RWPE1 (cell line): Measurements from ENCODE around the gene MUC21.
"Not testable (repeated sequence)": the region's sequence is repeated elsewhere in the genome, so short reads cannot be mapped to it uniquely, and the experiment has no call there.

Source experiments
- CTCF ChIA-PET: fragments of 350-600 bp; sonication (Branson Sonifier 250); formaldehyde crosslinking; extraction: SDS; loops from one replicate; lab custom pipeline; 2021; lab: Yijun Ruan, JAX
- POLR2A ChIA-PET: fragments of 400-600 bp; formaldehyde crosslinking; extraction: SDS; loops from one replicate; lab custom pipeline; 2020; ENCODE audit warnings: antibody characterized with exemption; ENCODE audit not compliant: low non-redundant PET; lab: Yijun Ruan, JAX
- DNase-seq: peaks from one replicate; pipeline ENCODE4 v3.0.0; 2012; ENCODE audit warnings: low spot score
- H3K27ac ChIP-seq: fragments of 450-650 bp; 2 replicates; pipeline ENCODE4 v1.5.1; 2017
- TF ChIP-seq, protein P1 (sequence below): fragments of 450-650 bp; conservative IDR thresholded peaks from 2 replicates; pipeline ENCODE4 v1.5.1; 2017; ENCODE audit warnings: low read depth, mild to moderate bottlenecking

MUC21 gene

DNA sequence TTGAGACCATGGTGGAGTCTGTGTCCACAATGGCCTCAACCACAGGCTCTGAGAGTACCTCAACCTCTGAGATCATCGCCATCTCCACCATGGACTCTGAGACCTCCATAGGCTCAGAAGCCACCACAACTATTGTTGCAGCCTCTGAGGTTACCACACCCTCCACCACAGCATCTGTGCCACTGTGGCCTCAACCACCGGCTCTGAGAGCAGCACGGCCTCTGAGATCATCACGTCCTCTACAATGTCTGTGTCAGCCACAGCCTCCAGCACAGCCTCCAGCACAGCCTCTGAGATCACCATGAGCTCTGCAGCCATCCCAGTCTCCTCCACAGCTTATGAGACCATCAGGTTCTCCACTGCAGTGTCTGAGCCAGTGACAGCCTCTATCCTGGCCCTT lies 19.4 kb upstream of the MUC21 start:
- TF ChIP-seq, protein P1, sequence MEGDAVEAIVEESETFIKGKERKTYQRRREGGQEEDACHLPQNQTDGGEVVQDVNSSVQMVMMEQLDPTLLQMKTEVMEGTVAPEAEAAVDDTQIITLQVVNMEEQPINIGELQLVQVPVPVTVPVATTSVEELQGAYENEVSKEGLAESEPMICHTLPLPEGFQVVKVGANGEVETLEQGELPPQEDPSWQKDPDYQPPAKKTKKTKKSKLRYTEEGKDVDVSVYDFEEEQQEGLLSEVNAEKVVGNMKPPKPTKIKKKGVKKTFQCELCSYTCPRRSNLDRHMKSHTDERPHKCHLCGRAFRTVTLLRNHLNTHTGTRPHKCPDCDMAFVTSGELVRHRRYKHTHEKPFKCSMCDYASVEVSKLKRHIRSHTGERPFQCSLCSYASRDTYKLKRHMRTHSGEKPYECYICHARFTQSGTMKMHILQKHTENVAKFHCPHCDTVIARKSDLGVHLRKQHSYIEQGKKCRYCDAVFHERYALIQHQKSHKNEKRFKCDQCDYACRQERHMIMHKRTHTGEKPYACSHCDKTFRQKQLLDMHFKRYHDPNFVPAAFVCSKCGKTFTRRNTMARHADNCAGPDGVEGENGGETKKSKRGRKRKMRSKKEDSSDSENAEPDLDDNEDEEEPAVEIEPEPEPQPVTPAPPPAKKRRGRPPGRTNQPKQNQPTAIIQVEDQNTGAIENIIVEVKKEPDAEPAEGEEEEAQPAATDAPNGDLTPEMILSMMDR, result no peak
- no peak for DNase-seq
- ChIA-PET CTCF (interaction anchor here (0.6 kb wide), 1 partner anchor 29 kb away, joined by 3 read pairs; no protein-coding TSS in a partner anchor), POLR2A (no interaction called here)
- H3K27ac ChIP-seq, result no peak overlapping the region

DNA sequence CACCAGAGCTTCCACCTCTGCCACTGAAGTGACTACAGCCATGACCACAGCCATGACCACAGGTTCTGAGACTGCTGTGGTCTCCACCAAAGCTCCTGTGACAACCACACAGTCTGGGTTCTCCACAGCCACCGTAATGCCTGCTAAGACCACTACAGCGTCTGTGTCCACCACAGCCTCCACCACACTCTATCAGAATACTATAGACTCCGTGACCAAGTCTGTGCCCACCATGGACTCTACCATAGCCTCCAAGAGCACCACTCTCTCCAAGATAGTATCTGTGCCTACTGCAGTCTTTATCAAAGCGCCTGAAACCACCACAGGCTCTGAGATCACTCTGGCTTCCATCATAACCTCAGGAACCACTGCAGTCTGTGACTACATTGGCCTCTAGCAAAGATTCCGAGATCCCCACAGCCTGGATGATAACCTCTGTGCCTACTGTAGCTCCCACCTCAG lies 18.3 kb upstream of the MUC21 start:
- H3K27ac ChIP-seq, result no peak overlapping the region
- DNase-seq, result no peak
- CTCF ChIA-PET, result no interaction called here
- POLR2A ChIA-PET, result no interaction called here
- TF ChIP-seq, protein P1, result no peak

DNA sequence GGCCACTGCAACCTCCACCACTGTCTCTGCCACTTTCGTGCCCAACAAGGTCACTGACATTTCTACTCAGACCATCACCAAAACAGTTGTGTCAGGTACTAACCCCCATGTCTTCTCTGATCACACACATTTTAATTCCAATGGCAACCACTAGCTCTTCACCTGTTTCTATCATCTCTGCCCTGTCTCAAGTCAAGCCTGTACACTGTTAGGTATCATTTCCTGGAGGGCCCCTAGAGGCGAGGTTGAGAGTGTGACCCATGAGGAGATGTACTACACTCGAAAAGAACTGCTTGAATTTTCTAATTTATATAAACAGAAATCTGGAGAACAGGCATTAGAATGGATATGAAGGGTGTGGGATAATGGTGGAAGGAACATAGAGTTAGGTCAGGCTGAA lies 17.4 kb upstream of the MUC21 start:
- TF ChIP-seq, protein P1, result no peak
- POLR2A ChIA-PET, result no interaction called here
- no peak overlapping the region for H3K27ac ChIP-seq
- no peak for DNase-seq
- CTCF ChIA-PET, result interaction anchor here (0.6 kb wide), 2 partner anchors 52 to 1063 kb away, joined by 3 to 4 read pairs; partner anchors contain the start of gene VARS2

DNA sequence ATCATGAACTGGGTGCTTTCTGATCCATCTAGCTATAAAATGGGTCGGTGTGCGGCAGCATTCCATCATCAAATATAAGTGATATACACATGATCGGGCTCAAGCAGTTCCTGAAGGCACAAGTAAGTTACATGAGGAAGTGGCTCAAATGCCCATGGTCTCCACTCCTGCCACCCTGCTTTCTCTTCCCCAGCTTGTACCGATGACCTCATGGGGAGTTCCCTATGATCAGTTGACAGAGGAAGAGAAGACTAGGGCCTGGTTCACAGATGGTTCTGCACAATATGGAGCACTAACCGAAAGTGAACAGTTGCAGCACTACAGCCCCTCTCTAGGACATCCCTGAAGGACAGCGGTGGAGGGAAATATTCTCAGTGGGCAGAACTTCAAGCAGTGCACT lies 14.3 kb upstream of the MUC21 start:
- CTCF ChIA-PET, result interaction anchor here (0.7 kb wide), 1 partner anchor 12 kb away, joined by 3 read pairs; no protein-coding TSS in a partner anchor
- H3K27ac ChIP-seq, DNase-seq, POLR2A ChIA-PET: not testable (repeated sequence)

DNA sequence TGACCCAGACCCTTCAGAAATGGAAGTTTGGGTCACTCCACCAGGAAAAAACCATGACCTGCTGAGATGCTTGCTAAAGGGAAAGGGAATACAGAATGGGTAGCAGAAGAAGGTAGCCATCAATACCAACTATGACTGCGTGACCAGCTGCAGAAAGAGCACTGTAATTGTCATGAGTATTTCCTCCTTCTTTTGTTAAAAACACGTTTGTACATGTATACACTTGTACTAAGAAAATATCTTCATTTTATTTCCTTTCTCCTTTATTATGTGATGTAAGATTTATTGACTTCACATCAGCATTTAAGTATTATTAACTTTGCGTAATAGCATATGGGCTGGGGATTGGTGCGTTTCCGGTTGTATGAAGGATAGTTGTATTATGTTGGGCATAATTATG lies 12.6 kb upstream of the MUC21 start:
- DNase-seq, result no peak
- TF ChIP-seq, protein P1, result no peak
- CTCF ChIA-PET, result no interaction called here
- POLR2A ChIA-PET, result no interaction called here
- H3K27ac ChIP-seq, result no peak overlapping the region

DNA sequence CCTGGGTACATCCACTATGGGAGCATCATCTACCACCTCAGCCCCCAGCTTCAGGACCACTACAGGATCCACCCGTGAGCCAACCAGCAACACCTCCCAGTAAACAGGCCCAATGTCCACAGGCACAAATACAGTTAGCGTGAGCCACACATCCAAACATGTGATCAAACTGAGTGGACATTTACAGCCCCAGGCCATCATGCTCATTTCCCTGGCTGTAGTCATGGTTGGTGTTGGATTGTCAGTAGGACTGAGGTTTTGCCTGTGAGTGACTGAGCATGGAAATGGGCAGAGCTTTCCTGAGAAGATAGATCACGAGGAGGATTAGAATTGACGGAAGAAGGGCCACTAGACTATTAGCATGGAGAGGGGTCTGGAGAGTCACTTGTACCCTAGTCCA lies 10.7 kb upstream of the MUC21 start:
- TF ChIP-seq, protein P1, result no peak
- H3K27ac ChIP-seq, result no peak overlapping the region
- ChIA-PET POLR2A (no interaction called here), CTCF (interaction anchor here (0.6 kb wide), 1 partner anchor 216 kb away, joined by 4 read pairs; no protein-coding TSS in a partner anchor)
- no peak for DNase-seq

DNA sequence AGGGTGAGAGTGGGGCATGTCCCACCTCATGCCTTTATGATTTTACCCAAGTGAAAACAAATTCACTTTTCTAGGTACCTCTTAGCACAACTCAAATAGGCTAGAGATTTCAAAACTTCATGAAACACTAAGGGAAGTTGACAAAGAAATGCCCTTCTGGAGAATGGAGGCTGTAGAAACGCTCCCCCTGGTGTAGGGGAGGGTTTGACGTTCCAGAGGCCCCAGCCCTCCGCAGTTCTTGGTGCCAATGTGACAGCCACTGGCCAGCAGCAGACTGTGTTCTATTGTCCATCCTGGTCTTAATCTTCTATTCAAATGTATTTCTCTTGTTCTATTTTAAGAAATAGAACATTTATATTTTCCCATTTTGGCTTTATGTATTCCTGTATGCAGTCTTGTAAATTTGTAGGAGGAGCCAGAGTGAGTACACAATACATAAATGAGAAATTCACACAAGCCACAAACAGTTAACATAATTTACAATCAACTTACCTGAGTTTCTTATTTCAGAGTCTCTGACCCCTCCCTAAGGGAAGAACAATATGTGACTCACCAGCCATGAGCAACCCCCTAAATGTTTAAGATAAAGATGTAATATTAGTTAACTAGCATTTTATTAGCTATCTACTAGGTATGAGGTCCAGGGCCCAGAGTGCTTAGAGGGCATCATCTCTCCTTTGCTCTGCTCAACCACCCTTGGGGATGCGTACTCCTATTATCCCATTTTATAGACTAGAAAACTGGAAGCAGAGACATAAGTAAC lies 8.8 kb upstream of the MUC21 start:
- H3K27ac ChIP-seq, result no peak overlapping the region
- TF ChIP-seq, protein P1, result no peak
- DNase-seq, result peak; percentile 46
- ChIA-PET CTCF (interaction anchor here (0.6 kb wide), 1 partner anchor 40 kb away, joined by 4 read pairs; no protein-coding TSS in a partner anchor), POLR2A (no interaction called here)
